ENCODE measurements around the gene OR52L1.

DNA sequence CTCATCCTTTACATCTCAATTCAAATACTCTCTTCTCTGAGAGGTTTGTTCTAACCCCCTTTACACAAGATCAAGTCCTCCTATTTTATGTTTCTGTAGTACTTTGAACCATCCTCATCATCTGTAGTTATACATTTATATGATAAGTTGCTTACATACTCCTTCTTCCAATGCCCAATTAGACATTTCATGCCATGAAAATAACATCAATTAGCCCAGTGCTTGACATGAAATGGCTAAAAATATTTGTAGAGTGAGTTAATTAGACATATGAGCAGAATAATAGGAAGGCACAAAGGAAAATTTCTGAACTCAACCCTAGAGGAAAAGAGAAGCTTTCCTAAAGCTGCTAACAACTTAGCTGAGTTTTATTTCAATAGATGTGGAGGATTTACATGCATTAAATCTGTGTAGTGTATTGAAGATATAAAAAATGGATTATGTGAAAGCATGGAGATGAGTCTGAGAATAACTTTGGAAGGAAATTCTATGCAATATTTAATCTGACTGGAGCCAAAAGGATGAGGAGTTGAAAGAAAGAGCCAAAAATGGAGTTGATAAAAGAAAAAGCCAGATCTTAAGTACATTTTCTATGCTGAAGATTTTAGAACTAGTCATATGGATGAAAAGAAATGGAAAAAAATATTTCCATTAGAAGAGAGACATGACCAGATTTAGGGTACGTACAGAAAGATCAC, 44.1 kb upstream of the OR52L1 start, which contains the start of gene OR56A1:
- TF ChIP-seq, protein P1, sequence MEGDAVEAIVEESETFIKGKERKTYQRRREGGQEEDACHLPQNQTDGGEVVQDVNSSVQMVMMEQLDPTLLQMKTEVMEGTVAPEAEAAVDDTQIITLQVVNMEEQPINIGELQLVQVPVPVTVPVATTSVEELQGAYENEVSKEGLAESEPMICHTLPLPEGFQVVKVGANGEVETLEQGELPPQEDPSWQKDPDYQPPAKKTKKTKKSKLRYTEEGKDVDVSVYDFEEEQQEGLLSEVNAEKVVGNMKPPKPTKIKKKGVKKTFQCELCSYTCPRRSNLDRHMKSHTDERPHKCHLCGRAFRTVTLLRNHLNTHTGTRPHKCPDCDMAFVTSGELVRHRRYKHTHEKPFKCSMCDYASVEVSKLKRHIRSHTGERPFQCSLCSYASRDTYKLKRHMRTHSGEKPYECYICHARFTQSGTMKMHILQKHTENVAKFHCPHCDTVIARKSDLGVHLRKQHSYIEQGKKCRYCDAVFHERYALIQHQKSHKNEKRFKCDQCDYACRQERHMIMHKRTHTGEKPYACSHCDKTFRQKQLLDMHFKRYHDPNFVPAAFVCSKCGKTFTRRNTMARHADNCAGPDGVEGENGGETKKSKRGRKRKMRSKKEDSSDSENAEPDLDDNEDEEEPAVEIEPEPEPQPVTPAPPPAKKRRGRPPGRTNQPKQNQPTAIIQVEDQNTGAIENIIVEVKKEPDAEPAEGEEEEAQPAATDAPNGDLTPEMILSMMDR (conservative IDR thresholded peaks at IDR 0.05; ENCODE audit: low read depth, low read length): no peak
- TF ChIP-seq EZH2 (IDR thresholded peaks at IDR 0.05; ENCODE audit: low read length, unreplicated experiment): no peak
- no peak for TF ChIP-seq EZH2phosphoT487 (IDR thresholded peaks at IDR 0.05; ENCODE audit: borderline replicate concordance, low read length)
